ENCODE data around the gene RASD1. TPM values are rescaled to one million over a fixed set of nuclear protein-coding genes. Genes with fewer than 3 reads are reported as not detected.

The RASD1 gene
- total RNA-seq, 1 experiment from 2014 or later: not detected

DNA sequence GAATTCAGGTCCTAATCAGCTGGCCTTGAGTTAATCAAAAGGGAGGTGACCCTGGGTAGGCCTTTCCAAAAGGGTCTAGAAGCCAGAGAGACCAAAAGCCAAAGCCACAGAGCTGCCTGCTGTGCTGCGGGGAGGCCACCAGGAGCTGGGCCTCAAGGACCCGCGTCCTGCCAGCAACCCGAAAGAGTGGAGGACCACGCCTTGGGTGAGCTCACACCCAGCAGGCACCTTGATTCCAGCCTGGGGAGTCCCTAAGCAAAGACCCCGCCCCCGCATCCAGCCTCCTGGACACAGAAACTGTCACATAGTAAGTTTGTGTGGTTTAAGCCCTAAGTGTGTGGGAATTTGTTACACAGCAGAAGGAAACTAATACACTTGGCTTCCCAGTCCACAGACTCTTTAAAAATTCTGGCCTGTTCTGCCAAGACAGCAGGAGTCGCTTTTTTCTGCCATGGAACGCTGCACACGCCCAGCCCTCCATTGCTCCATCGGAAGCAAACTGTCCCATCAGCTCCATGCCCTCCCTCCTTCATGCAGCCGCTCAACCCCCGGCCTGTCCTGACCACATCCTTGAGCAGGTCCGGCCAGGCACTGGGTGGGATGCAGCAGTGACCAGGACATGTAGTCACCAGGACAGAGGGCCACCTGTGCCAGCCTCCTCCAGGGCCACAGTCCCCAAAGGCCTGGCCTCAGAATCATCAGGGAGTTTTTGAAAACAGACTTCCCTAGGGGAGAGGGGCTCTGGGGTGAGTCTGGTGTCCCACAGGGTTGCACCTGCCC, 20.9 kb upstream of the RASD1 start:
- DNase-seq: no peak
- Mint-ChIP-seq H3K4me1 (ENCODE audit: low read depth, unreplicated experiment) (no peaks in the 10 kb centered on the region), H3K36me3 (ENCODE audit: insufficient read depth, unreplicated experiment) (peaks cover under 1% of the 10 kb centered on the region), H3K9me3 (ENCODE audit: low read depth, unreplicated experiment) (no peaks in the 10 kb centered on the region), H3K27ac (ENCODE audit: unreplicated experiment) (no peak overlapping the region), H3K27me3 (ENCODE audit: unreplicated experiment) (no peaks in the 10 kb centered on the region), H3K4me3 (ENCODE audit: low read depth, unreplicated experiment) (no peak overlapping the region)
- intact Hi-C loops (cut with micrococcal nuclease; ENCODE audit: unreplicated experiment): no loop called here
- TF ChIP-seq, protein P1, sequence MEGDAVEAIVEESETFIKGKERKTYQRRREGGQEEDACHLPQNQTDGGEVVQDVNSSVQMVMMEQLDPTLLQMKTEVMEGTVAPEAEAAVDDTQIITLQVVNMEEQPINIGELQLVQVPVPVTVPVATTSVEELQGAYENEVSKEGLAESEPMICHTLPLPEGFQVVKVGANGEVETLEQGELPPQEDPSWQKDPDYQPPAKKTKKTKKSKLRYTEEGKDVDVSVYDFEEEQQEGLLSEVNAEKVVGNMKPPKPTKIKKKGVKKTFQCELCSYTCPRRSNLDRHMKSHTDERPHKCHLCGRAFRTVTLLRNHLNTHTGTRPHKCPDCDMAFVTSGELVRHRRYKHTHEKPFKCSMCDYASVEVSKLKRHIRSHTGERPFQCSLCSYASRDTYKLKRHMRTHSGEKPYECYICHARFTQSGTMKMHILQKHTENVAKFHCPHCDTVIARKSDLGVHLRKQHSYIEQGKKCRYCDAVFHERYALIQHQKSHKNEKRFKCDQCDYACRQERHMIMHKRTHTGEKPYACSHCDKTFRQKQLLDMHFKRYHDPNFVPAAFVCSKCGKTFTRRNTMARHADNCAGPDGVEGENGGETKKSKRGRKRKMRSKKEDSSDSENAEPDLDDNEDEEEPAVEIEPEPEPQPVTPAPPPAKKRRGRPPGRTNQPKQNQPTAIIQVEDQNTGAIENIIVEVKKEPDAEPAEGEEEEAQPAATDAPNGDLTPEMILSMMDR (IDR thresholded peaks at IDR 0.05; ENCODE audit: unreplicated experiment): no peak
- CTCF ChIA-PET: no interaction called here
- BruUV-seq (replicated peaks): no TSS peak

GRCh38 chr17:17515934-17516930, 20.0 kb upstream of the RASD1 start:
- TF ChIP-seq, protein P1 (IDR thresholded peaks at IDR 0.05; ENCODE audit: unreplicated experiment): no peak
- Mint-ChIP-seq H3K36me3 (ENCODE audit: insufficient read depth, unreplicated experiment) (no peaks in the 10 kb centered on the region), H3K4me1 (ENCODE audit: low read depth, unreplicated experiment) (no peaks in the 10 kb centered on the region), H3K27ac (ENCODE audit: unreplicated experiment) (no peak overlapping the region), H3K27me3 (ENCODE audit: unreplicated experiment) (no peaks in the 10 kb centered on the region), H3K4me3 (ENCODE audit: low read depth, unreplicated experiment) (no peak overlapping the region), H3K9me3 (ENCODE audit: low read depth, unreplicated experiment) (no peaks in the 10 kb centered on the region)
- no TSS peak for BruUV-seq (replicated peaks)
- CTCF ChIA-PET: no interaction called here
- DNase-seq: no peak
- intact Hi-C loops (cut with micrococcal nuclease; ENCODE audit: unreplicated experiment): no loop called here

- CTCF ChIA-PET: no interaction called here
- no peaks in the 10 kb centered on the region for H3K4me1 Mint-ChIP-seq (ENCODE audit: low read depth, unreplicated experiment)
- intact Hi-C loops (cut with micrococcal nuclease; ENCODE audit: unreplicated experiment): no loop called here
- BruUV-seq (replicated peaks): no TSS peak
- DNase-seq: no peak
- no peaks in the 10 kb centered on the region for H3K27me3 Mint-ChIP-seq (ENCODE audit: unreplicated experiment)
- H3K4me3 Mint-ChIP-seq (ENCODE audit: low read depth, unreplicated experiment): no peak overlapping the region
- H3K9me3 Mint-ChIP-seq (ENCODE audit: low read depth, unreplicated experiment): no peaks in the 10 kb centered on the region
- no peaks in the 10 kb centered on the region for H3K36me3 Mint-ChIP-seq (ENCODE audit: insufficient read depth, unreplicated experiment)
- no peak overlapping the region for H3K27ac Mint-ChIP-seq (ENCODE audit: unreplicated experiment)
- TF ChIP-seq, protein P1 (IDR thresholded peaks at IDR 0.05; ENCODE audit: unreplicated experiment): no peak
These were observed 19.1 kb upstream of the RASD1 start for GRCh38 chr17:17514993-17515933.

All from Calu3 (cell line).